ENCODE data around the gene GNMT.

DNA sequence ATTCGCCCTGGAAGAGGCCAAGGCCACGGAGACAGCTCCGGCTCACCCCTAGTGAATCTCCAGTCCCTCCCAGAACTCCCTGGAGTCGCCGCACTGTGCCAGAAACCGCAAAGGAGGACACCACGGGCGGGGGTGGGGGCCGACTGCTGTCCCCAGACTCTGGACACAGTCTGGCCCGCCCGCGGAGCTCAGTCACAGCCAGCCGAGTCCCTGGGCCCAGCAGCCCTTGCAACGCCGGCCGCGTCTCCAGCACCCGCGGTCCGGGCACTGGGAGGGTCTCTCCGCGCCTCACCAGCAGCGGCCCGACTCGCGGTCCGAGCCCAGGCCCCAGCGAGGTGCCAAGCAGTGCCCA is 17.9 kb downstream of the GNMT start:
- no peak for TF ChIP-seq EZH2 (IDR thresholded peaks at IDR 0.05; ENCODE audit: low read length, unreplicated experiment)
- TF ChIP-seq, protein P1, sequence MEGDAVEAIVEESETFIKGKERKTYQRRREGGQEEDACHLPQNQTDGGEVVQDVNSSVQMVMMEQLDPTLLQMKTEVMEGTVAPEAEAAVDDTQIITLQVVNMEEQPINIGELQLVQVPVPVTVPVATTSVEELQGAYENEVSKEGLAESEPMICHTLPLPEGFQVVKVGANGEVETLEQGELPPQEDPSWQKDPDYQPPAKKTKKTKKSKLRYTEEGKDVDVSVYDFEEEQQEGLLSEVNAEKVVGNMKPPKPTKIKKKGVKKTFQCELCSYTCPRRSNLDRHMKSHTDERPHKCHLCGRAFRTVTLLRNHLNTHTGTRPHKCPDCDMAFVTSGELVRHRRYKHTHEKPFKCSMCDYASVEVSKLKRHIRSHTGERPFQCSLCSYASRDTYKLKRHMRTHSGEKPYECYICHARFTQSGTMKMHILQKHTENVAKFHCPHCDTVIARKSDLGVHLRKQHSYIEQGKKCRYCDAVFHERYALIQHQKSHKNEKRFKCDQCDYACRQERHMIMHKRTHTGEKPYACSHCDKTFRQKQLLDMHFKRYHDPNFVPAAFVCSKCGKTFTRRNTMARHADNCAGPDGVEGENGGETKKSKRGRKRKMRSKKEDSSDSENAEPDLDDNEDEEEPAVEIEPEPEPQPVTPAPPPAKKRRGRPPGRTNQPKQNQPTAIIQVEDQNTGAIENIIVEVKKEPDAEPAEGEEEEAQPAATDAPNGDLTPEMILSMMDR (conservative IDR thresholded peaks at IDR 0.05; ENCODE audit: low read depth, low read length): no peak
- TF ChIP-seq EZH2phosphoT487 (IDR thresholded peaks at IDR 0.05; ENCODE audit: borderline replicate concordance, low read length): no peak
